ENCODE data around the gene LINC00305. TPM values are rescaled to one million over a fixed set of nuclear protein-coding genes. Genes with fewer than 3 reads are reported as not detected.

LINC00305 gene
- total RNA-seq: not detected

GRCh38 chr18:64148988-64149387 is at the start of gene LINC00305:
TSS of gene LINC00305 (minus strand) at chr18:64149088.

Other genes with a start within 250 kb of the LINC00305 start
- gene SERPINB10, start 241.1 kb downstream of the LINC00305 start, total RNA-seq: 0.46 TPM
- 0.69 TPM for gene HMSD, start 199.8 kb downstream of the LINC00305 start, total RNA-seq
- gene SERPINB8, start 179.0 kb downstream of the LINC00305 start, total RNA-seq: 2.1 TPM